NCI-H226 (cell line): ENCODE data around the gene NCCRP1.
A peak's percentile ranks its signal among the peaks of the same experiment; 100 is the strongest.

Source experiments
- DNase-seq: peaks from one replicate; pipeline ENCODE4 v3.0.0-alpha.2; 2015

Gene NCCRP1, protein sequence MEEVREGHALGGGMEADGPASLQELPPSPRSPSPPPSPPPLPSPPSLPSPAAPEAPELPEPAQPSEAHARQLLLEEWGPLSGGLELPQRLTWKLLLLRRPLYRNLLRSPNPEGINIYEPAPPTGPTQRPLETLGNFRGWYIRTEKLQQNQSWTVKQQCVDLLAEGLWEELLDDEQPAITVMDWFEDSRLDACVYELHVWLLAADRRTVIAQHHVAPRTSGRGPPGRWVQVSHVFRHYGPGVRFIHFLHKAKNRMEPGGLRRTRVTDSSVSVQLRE

DNA sequence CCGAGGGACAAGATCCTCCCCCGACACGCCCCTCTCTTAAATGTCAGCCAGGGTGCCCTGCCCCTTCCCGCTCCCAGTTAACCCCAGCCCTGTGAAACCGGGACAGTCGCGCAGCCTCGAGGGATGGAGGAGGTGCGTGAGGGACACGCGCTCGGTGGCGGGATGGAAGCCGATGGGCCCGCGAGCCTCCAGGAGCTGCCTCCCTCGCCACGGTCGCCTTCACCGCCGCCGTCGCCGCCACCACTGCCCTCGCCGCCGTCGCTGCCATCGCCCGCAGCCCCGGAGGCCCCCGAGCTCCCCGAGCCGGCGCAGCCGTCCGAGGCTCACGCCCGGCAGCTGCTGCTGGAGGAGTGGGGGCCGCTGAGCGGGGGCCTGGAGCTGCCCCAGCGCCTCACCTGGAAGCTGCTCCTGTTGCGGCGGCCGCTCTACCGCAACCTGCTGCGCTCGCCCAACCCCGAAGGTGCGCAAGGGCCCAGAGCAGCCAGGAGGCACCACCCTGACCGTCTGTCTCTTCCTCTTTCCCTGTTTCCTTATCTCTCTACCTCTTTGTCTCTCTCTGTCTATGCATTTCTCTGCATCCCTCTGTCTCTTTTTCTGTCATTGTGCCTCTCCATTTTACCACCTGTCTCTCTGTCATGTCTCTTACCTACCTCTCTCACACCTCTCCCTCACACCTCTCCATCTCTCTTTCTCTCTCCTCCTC lies at the start of gene NCCRP1:
TSS of gene NCCRP1 (plus strand) at position 105 of the 703 bp plus-strand sequence. CDS start at position 124, 19 bp downstream.
- DNase-seq, result no peak

DNA sequence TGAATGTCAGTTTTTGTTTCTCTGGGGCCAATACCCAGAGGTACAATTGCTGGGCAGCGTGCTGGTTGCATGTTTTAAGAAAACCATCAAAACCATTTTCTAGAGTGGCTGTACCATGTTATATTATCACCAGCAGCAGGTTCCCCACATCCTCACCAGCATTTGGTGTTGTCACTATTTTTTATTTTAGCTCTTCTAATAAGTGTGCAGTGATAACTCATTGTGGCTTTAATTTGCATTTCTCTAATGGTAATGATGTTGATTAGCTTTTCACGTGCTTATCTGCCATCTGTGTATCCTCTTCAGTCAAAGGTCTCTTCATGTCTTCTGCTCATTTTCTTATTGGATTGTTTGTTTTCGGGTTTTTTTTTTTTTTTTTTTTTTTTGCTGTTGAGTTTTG lies 49.3 kb upstream of the NCCRP1 start:
- DNase-seq, result no peak

DNA sequence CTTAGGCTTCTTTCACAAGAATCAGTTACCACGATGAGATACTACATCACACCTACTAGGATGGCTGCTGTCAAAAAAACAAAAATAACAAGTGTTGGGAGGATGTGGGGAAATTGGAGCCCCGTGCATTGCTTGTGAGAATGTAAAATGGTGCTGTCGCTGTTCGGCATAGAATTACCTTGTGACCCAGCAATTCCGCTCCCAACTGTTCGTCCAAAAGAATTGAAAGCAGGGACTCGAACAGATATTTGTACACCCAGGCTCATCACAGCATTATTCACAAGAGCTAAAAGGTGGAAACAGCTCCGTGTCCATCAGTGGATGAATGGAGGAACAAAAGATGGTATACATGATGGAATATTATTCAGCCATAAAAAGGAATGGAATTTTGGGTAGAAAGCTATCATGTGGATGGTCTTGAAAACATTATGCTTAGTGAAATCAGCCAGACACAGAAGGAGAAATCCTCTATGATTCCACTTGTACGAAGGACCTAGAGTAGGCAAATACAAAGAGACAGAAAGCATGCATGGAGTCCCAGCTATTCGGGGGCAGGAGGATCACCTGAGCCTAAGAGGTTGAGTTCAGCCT lies 47.7 kb upstream of the NCCRP1 start:
- no peak for DNase-seq

DNA sequence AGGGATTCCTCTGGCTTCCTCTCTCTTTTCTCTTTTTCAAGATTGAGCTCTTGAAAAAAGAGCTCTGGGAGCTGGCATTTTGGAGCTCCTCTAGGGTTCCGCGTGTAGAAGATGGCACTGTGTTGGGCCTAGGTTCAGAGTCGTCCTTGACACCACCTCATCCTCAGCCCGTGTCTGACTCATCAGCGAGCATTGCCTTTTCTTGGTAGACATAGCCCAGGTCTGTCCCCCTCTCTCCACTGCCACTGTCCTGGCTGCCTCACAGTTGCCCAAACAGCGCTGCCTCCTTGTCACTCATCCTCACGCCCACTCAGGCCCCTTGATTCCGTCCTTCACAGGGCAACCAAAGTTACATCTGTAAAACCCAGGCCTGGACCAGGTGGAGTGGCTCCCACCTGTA lies 46.5 kb upstream of the NCCRP1 start:
- no peak for DNase-seq

DNA sequence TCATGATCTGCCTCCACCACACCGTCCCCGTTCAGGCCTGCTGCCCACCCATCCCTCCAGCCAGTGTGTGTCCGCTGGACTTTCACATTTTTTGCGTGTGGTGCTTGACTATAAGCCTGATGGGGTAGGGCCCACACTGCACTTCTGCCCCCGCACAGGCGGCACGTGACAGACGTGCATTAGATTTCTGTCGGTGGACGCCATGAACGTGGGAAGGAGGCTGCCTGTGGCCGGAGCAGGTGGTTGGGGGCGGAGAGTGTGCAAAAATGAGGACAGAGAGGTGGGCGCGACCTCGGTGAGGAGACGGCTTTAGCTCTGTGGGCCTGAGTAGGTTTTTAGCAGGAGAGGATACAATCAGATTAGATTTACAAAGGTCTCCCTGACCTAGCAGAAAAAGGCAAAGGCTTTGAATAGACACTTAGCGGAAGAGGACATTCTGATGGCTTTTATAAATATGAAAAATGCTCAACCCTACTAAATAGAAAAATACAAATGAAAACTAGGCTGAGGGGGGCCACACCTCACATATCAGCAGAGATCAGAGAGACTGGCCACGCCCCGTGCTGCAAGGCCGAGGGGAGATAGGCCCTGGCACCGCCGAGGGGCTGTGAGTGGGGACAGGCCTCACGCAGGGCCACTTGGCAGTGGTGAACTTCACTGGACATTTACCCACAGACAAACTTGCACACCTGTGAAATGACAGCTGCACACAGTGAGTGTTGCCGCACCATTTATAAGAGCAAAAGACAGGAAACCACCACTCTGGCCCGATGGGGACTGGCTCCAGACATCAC lies 45.8 kb upstream of the NCCRP1 start:
- no peak for DNase-seq

DNA sequence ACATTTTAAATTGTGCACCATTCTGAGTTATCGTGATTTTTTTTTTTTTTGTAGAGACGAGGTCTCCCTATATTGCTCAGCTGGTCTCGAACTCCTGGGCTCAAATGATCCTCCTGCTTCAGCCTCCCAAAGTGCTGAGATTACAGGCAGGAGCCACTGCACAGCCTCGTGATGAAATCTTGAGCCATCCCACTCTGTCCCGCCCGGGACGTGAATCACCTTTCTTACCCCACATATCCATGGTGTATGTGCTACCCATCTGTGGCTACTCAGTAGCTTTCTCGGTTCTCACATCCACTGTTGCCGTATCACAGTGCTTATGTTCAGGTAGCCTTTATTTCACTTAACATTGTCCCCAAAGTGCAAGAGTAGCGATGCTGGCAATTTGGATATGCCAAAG lies 44.7 kb upstream of the NCCRP1 start:
- DNase-seq, result no peak

DNA sequence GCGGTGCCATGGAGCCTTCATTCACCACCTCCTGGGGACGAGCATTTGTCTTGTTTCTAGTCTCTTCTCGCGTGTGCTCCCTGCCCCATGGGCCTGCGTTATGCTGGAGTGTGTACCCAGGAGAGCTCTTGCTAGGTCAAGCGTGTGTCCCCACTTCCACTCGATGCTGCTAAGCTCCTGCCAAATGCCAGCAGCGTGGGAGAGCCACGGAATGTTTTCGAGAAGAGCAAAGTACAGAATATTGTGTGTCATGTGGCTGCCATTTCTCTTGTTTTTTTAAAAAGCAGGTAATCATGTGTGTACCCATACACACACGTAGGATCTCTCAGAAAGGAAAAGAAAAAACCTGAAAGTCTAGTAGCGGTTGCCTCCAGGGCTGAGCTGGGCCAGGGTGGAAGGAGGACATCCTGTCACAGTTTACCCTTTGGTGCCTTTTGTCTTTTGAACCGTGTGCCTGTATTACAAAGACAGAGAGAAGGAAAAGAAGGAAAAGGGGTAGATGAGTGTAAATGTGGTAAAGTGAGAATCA lies 42.6 kb upstream of the NCCRP1 start:
- DNase-seq, result no peak

DNA sequence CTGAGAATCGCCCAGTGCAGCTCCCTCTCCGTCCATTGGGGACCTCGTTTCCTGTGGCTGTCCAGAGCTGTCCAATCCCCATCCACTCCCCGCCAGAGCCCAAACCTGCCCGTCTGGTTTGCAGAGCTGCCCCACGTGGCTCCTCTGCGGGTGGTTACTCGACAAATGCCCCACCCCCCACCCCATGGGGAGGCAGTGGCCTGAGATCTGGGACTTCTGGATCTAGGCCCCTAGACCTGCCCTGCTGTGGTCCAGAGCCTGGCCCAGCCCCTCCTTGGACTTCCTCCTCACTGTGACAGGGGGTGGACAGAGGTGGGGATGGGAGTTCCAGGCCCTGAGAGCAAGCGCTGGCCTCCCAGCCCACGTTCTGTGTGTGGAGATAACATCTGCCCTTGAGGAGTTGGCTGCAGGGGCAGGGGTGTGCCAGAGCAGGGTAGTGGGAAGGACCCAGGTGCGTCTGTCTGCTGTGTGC lies 42.1 kb upstream of the NCCRP1 start:
- no peak for DNase-seq

DNA sequence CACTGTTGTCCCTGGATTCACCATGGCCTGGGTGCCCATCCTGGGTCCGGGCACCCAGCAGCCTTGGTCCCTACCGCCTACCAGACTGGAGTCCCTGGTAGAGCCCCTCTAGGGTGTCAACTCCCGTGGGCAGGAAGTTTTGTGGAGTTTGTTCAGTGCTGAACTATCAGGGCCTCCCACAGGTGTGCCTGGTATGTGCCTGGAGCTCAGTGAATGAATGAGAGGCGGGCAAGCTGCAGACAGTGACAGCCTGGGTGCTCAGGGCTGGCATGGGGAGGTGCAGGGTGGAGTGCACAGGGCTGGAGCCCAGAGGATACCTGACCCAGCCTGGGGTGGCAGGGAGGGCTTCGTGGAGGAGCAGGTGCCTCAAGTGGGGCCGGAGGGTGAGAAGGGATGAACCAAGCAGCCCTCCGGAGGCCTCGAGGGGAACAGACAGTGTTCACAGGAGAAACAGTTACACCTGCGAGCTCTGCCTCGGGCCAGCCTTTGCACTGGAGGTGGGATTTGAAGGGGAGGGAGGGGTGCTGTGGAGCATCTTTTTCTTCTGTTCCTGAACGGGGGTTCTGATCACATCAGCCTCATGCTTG lies 41.6 kb upstream of the NCCRP1 start:
- no peak for DNase-seq

DNA sequence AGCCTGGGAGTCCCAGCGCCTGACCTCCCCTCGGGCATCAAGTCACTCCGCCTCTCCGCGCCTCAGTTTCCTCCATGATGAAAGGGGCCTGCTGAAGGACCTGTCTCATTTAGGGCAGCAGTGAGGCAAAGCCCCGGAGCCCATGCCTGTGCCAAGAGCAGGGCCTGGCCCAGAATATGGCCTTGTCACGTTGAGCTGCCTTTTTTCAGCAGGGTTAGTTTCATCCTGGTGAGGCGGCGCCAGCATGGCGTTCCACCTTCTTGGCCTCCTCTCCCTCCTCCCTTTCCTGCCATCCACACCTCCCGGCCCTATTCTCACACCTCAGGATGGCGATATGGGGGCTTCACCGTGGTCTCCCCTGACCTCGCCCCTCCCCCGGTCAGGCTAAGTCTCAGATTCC lies 41.0 kb upstream of the NCCRP1 start:
- DNase-seq, result no peak

DNA sequence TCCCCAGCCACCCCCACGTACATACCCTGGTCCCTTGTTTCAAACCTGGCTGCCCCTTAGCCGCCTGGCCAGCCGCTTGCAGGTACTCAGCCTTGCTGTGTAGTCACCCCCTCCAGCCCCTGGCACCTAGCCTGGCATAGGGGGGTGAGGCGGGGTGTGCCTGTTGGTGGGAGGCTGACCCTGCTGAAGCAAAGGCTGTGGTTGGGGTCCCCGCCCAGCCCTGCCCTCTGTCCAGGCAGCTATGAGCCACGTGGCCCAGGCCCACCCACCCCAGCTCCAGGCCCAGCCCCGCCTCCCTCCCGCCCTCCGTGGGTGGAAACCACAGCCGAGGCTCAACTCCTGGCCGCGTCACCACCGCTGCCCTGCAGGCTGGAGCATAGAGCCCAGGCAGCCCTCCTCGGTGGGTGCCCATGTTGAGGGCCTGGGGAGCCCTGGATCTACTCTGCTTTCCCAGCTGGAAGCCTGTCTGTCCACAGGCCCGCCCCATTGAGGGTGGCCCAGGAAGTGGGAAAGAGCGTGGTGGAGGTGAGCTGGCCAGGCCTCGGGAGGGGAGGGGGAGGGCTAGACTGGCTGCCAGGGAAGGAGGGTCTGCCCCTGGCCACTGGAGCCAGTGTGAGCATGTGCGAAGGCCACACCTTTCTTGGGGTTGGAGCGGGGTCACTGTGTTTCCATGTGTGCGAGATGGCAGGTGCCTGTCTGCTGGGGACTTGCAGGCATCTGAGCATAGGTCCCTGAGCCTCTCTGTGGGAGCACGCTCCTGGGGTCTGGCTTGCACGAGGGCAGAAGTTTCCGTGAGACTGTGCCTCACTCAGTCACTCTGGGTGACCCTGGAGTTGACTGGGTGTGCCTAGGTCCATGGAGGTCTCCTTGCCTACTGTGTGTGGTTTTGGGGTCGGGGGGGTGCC lies 40.2 kb upstream of the NCCRP1 start:
- DNase-seq, result peak; percentile 63

DNA sequence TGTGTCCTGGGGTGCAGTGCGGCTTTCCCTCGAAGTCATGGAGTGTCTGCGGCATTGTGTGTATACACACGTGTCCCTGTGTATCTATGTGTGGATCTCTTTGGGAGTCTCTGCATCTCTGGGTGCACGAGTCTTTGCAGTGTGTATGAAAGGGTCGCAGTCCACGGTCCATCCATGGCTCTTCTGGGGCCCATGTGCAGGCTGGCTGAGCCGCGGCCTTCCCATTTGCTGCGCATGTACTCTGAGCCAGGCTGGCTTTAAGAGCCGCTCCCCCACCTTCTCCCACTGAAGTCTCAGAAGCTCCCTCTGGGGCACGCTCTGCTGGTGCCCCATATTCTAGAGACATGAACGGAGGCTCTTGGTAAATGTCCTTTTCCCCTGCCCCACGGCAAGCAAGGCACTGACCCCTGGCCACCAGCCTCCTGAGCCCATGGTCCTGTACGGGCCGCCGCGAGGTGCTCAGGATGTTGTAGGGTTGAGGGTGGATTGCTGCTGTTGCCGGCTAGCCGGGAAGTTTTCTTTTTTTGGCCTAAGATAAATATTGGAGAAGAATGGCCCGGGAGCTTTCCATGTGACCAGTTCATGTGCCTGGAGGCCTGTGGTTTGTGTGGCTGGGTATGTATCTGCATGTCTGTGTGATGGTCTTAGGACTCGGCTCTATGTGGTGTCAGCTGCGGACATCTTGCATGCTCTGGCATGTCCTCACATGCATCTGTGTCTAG lies 39.3 kb upstream of the NCCRP1 start:
- no peak for DNase-seq

DNA sequence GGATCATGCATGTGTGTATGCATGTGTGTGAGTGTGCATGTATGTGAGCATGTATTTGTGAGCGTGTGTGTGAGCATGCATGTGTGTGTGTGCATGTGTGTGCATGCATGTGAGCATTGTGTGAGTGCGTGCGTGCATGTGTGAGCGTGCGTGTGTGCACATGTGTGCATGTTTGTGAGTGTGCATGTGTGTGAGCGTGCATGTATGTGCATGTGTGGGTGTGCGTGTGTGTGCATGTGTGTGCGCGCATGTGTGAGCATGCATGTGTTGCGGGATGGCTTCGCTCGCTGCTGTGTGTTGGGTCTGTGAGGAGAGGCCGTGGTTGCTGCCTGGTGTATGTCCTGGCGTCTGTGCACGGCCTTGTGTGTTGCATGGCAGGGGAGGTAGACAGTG lies 38.8 kb upstream of the NCCRP1 start:
- DNase-seq, result no peak

DNA sequence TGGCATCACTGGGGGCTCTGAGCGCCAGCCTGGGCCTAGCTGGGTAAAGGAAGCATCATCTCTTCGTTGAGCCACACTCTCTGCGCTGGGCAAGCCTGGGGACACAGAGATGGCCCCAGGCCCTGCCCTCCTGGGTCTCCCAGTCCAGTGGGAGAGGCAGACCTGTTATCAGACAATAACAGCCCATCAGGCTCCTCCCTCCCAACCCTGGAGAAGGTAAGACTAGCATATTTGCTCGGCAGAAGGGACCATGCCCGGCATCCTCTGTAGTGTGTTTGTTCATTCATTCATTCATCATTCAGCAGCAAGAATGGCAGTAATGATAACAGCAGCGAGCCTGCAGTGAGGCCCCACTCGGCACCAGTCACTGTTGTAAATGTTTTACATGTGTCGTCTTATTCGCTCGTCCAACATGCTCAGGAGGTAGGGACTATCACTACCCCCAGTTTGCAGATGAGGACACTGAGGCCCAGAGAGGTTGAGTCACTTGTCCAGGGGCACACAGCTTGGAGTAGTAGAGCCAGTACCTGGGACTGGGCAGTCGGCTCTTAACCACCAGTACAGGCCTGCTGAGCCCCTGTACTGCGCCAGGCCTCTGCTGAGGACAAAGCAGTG lies 38.0 kb upstream of the NCCRP1 start:
- no peak for DNase-seq

DNA sequence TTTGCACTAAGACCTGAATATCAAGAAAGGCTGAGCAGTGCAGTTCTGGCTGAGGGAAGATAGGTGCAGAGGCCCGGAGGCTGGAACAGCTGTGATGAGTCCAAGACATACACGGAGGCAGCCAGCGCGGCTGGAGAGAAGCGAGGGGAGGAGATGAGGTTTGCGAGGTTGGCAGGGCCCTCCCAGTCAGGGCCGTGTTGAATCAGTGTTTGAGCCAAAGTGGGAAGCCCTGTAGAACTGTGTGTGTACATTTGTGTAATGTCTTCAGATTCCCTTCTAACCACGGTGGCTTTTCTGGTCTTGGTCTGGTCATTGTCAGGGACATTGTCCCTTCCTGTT lies 36.3 kb upstream of the NCCRP1 start:
- peak; percentile 48 for DNase-seq

DNA sequence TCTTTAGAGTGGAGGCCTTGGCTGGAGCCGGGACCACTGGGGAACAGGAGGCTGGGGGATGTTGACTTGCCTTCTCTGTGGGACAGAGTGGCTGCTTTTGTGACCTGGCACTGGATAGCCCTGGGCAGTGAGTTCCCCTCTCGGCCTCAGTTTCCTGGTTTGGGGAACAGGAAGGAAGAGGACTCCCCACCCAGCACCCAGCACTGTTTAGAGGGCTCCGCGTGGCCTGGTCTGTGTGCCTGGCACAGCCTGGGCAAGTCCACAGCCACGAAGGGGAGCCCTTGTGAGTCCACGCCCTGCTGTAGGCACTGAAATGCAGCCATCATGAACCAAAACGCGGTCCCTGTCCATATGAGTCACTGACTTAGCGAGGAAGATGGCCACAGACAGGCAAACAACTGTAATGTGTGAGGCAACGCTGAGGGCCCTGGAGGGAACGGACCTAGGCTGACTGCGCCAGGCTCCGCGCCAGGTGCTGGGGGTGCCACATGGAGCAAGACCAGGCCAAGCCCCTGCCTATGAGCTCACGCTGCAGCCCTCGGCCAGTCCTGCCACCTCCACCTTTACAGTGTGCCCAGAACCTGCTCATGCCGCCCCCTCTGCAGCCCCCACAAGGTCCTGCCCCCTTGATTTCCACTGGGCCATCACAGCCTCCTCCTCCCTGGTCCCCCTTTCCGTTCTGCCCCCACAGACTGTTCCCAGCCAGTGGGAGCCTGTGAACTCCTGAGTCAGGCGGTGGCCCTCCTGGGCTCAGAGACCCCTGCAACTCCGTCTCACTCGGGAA lies 35.7 kb upstream of the NCCRP1 start:
- DNase-seq, result no peak

DNA sequence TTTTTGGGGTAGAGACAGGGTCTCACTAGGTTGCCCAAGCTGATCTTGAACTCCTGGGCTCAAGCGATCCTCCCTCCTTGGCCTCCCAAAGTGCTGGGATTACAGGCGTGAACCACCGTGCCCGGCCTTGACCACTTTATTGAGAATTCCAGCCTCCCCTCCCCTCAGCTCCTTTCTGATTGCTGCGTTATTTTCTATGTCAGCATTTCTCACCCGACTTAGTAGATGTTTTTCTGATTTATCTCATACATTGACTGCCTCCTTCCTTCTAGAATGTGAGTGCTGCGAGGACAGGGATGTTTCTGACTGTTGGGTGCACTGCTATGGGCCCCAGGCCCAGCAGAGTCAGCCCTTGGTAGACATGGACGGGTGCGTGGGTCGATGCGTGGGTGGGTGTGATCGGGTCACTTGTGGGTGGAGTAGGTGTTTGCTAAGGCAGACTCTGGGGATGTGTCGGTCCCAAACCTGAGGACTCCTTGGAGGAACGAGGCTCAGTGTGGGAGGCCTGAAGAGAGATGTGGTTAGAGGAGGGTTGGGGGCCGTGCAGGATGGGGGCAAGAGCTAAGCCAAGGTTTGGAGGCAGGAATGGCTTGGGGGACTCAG lies 34.2 kb upstream of the NCCRP1 start:
- DNase-seq, result no peak

DNA sequence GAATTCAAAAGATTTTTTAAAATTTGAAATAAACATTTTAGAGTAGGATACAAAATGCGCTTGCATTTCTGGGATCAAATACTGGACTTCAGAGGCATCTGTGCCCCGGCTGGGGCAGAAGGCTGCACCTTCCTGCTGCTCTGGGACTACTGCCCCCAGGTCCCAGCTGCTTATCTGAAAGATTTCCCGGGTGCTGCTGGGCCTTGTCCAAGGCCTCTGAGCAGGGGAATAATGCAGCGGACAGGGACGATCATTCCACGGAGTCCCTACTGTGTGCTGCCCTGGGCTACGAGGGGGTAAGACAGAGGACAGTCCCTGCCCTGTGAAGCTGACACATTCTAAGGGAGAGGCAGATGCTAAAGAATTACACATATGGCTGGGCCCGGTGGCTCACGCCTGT lies 33.1 kb upstream of the NCCRP1 start:
- no peak for DNase-seq

DNA sequence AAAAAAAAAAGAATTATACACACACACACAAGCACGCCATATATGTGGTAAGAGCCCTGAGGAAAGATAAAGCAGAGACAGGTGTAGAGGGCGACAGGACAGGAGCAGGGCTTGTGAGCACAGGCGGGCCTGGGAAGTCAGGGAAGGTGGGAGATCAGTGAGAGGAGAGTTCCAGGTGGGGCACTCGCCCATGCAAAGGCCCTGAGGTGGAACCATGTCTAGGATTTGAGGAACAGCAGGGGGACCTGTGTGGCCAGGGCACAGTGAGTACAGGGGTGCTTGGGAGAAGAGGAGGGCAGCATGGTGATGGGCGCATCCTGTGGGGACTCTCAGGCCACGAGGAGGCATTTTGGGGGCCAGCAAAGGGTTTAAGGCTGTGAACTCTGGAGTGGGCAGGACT lies 32.5 kb upstream of the NCCRP1 start:
- DNase-seq, result no peak
